HUDEP-2 (cell line): ENCODE results near the gene NOL3.

Experiments
- DNase-seq, 76 experiments: peaks; one replicate each; lab custom pipeline; 2025; ENCODE audit not compliant: unreplicated experiment in 76 of 76; lab: John Stamatoyannopoulos, UW

Gene NOL3

GRCh38 chr16:67154578-67155294 lies 15.6 kb upstream of the NOL3 start:
- no peak for DNase-seq

GRCh38 chr16:67155295-67156142 lies 14.8 kb upstream of the NOL3 start:
- peak in 55 of 76 experiments; percentile 13 to 74 (median 50) for DNase-seq

- no peak for DNase-seq
Measured at GRCh38 chr16:67156143-67156844, 14.0 kb upstream of the NOL3 start.

GRCh38 chr16:67157106-67157748 lies 13.1 kb upstream of the NOL3 start:
- no peak for DNase-seq

GRCh38 chr16:67157892-67158635 lies 12.3 kb upstream of the NOL3 start:
- no peak for DNase-seq

GRCh38 chr16:67158637-67159600 lies 11.4 kb upstream of the NOL3 start:
- peak in 6 of 76 experiments; percentile 11 to 39 (median 20) for DNase-seq

GRCh38 chr16:67161595-67162058 lies 8.7 kb upstream of the NOL3 start:
- no peak for DNase-seq

- no peak for DNase-seq
Measured at GRCh38 chr16:67162506-67163163, 7.7 kb upstream of the NOL3 start.

GRCh38 chr16:67163164-67163998 lies 7.0 kb upstream of the NOL3 start:
- DNase-seq = peak in 8 of 76 experiments; percentile 20 to 65 (median 32)

GRCh38 chr16:67163999-67164558 lies 6.3 kb upstream of the NOL3 start:
- DNase-seq = no peak

- DNase-seq = peak in 47 of 76 experiments; percentile 8 to 67 (median 40)
Measured at GRCh38 chr16:67164599-67165061, 5.7 kb upstream of the NOL3 start, which contains the start of gene HSF4. TSS of gene HSF4 (plus strand) at chr16:67164745. CDS start at chr16:67164812, 67 bp downstream.

GRCh38 chr16:67165121-67166078 lies 4.9 kb upstream of the NOL3 start:
- DNase-seq = no peak

- no peak for DNase-seq
Measured at GRCh38 chr16:67166110-67166547, 4.2 kb upstream of the NOL3 start.

GRCh38 chr16:67166598-67167168 lies 3.7 kb upstream of the NOL3 start:
- no peak for DNase-seq

- DNase-seq = no peak
Measured at GRCh38 chr16:67167588-67167987, 2.8 kb upstream of the NOL3 start.
